Vagina (tissue), 2 donors: ENCODE results near the gene ARID1B. TPM values are rescaled to one million over a fixed set of nuclear protein-coding genes. Genes with fewer than 3 reads are reported as not detected.

ENCODE experiments used
- DNase-seq, 2 donors: peaks; one replicate each; pipeline ENCODE4 v3.0.0-alpha.2; 2017; ENCODE audit errors: extremely low spot score in 2 of 2
- H3K27ac ChIP-seq: fragments of 200-600 bp; sonication (generic); one replicate; pipeline ENCODE4 v1.5.1; 2019
- H3K27me3 ChIP-seq: fragments of 200-600 bp; sonication (generic); one replicate; pipeline ENCODE4 v1.5.1; 2019
- H3K36me3 ChIP-seq, 2 donors: fragments of 200-600 bp; sonication (generic); one replicate each; pipeline ENCODE4 v1.5.1; 2017 to 2019
- H3K4me1 ChIP-seq: fragments of 200-600 bp; sonication (generic); one replicate; pipeline ENCODE4 v1.5.1; 2019
- H3K4me3 ChIP-seq, 2 donors: fragments of 200-600 bp; sonication (generic); 1 replicate in 1 of 2; 2 replicates in 1 of 2; pipeline ENCODE4 v1.5.1; 2016 to 2019
- H3K9me3 ChIP-seq: fragments of 200-600 bp; sonication (generic); one replicate; pipeline ENCODE4 v1.5.1; 2019
- CTCF ChIP-seq, 3 experiments: fragments of 450-650 bp in 2 of 3; fragments of 200-600 bp in 1 of 3; sonication (generic) in 1 of 3; IDR thresholded peaks; one replicate each; pipeline ENCODE4 v1.5.1; 2017 to 2019; ENCODE audit warnings: antibody characterized with exemption in 3 of 3, mild to moderate bottlenecking in 2 of 3, moderate library complexity in 2 of 3
- POLR2A ChIP-seq, 2 donors: fragments of 450-650 bp; IDR thresholded peaks; one replicate each; pipeline ENCODE4 v1.6.1; 2017; ENCODE audit warnings: antibody characterized with exemption in 2 of 2, mild to moderate bottlenecking in 2 of 2, moderate library complexity in 2 of 2
- POLR2AphosphoS5 ChIP-seq, 2 donors: sonication (generic); formaldehyde crosslinking; IDR thresholded peaks; one replicate each; pipeline ENCODE4 v1.9.0; 2017; ENCODE audit warnings: antibody characterized with exemption in 2 of 2, mild to moderate bottlenecking in 2 of 2, low read depth in 1 of 2; ENCODE audit not compliant: insufficient read depth in 1 of 2
- intact Hi-C: fragments of 100-400 bp; cut with DNase I; formaldehyde crosslinking; loops from one replicate; pipeline ENCODE4 v1.15.1; 2023
- total RNA-seq: library from RNA; depleted of rRNA; stranded (reverse); fragments of >200 nt; gene quantifications from one replicate; pipeline ENCODE4 v1.2.3, GENCODE V29; 2016

Gene ARID1B
- total RNA-seq, 1 donor from 2014 or later = 141 TPM

GRCh38 chr6:156774863-156775405 is 2.2 kb upstream of the ARID1B start:
- H3K4me1 ChIP-seq = peaks cover 24% of the 10 kb centered on the region
- peak overlapping the region; percentile 99 for H3K27ac ChIP-seq
- DNase-seq = no peak
- H3K4me3 ChIP-seq = no peak overlapping the region
- intact Hi-C loops = loop anchor here (10.0 kb wide), 1 partner anchor 210 kb away; no protein-coding TSS in a partner anchor
- H3K27me3 ChIP-seq = no peaks in the 10 kb centered on the region
- H3K9me3 ChIP-seq = no peaks in the 10 kb centered on the region
- H3K36me3 ChIP-seq = no peaks in the 10 kb centered on the region
- TF ChIP-seq POLR2A (IDR thresholded peaks at IDR 0.05) = no peak

DNA sequence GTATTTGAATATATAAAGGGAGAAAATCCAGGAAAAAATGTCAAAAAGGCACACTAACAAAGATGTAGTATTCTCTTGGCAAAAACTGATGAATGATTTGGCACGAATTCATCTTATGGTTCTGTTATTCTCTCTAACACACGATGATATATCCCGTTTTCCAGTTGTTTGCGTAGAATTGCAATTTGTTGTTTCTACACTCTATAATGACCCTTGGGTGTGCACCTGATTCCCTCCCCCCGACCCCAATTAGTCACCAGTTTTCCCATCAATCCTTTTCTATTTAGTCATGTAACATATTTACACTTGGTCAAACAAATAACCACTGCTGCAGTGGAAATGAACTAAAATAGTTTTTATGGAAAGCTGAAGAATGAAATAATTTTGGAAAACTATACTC is 1.5 kb upstream of the ARID1B start:
- peak overlapping the region; percentile 91 to 92 for H3K4me3 ChIP-seq
- peaks cover 28% of the 10 kb centered on the region for H3K4me1 ChIP-seq
- H3K9me3 ChIP-seq = no peaks in the 10 kb centered on the region
- no peak for TF ChIP-seq POLR2AphosphoS5 (IDR thresholded peaks at IDR 0.05; ENCODE audit: insufficient read depth in 1 of 2, low read depth in 1 of 2)
- no peak for TF ChIP-seq CTCF (IDR thresholded peaks at IDR 0.05)
- TF ChIP-seq POLR2A (IDR thresholded peaks at IDR 0.05) = no peak
- H3K36me3 ChIP-seq = no peaks in the 10 kb centered on the region
- intact Hi-C loops = loop anchor here (2.0 to 10.0 kb wide), 3 partner anchors 57 to 211 kb away; no protein-coding TSS in a partner anchor
- H3K27me3 ChIP-seq = no peaks in the 10 kb centered on the region
- no peak for DNase-seq
- peak overlapping the region; percentile 99 for H3K27ac ChIP-seq

DNA sequence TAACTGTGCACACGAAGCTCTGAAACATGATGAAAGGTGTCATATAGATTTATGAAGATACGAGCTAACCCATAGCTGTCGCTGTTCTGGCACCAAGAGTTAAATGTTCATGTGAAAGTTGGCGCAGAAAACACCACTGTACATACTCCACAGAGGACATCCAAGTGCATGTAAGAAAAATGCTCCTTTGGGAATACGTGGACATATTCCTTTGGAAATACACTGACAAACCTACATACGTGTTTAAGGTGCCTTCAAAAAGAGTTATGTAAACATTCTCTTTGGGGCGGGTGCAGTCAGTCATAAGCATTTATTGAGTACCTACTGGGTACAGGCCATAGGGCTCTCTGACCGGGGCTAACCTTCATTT is 723 bp upstream of the ARID1B start:
- no peaks in the 10 kb centered on the region for H3K36me3 ChIP-seq
- no peaks in the 10 kb centered on the region for H3K27me3 ChIP-seq
- intact Hi-C loops = loop anchor here (2.0 to 10.0 kb wide), 3 partner anchors 58 to 212 kb away; no protein-coding TSS in a partner anchor
- H3K27ac ChIP-seq = peak overlapping the region; percentile 99
- H3K4me3 ChIP-seq = peak overlapping the region; percentile 91 to 92
- peak in 1 of 2 donors; percentile 41 for TF ChIP-seq POLR2AphosphoS5 (IDR thresholded peaks at IDR 0.05; ENCODE audit: insufficient read depth in 1 of 2, low read depth in 1 of 2)
- no peak for TF ChIP-seq POLR2A (IDR thresholded peaks at IDR 0.05)
- H3K4me1 ChIP-seq = peaks cover 35% of the 10 kb centered on the region
- H3K9me3 ChIP-seq = no peaks in the 10 kb centered on the region
- no peak for DNase-seq

DNA sequence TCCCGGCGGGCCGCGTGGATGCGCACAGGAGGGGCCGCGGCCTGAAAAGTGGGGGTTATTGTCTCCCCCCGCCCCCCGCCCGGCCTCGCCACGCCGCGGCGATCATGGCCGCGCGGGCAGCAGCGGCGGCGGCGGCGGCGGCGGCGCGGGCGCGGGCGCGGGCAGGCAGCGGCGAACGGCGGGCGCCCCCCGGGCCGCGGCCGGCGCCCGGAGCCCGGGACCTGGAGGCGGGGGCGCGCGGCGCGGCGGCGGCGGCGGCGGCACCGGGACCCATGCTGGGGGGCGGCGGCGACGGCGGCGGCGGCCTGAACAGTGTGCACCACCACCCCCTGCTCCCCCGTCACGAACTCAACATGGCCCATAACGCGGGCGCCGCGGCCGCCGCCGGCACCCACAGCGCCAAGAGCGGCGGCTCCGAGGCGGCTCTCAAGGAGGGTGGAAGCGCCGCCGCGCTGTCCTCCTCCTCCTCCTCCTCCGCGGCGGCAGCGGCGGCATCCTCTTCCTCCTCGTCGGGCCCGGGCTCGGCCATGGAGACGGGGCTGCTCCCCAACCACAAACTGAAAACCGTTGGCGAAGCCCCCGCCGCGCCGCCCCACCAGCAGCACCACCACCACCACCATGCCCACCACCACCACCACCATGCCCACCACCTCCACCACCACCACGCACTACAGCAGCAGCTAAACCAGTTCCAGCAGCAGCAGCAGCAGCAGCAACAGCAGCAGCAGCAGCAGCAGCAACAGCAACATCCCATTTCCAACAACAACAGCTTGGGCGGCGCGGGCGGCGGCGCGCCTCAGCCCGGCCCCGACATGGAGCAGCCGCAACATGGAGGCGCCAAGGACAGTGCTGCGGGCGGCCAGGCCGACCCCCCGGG is 637 bp downstream of the ARID1B start:
- Histone ChIP-seq H3K27me3 (no peaks in the 10 kb centered on the region), H3K27ac (peak overlapping the region; percentile 99), H3K36me3 (no peaks in the 10 kb centered on the region), H3K9me3 (no peaks in the 10 kb centered on the region), H3K4me1 (peaks cover 46% of the 10 kb centered on the region), H3K4me3 (peak overlapping the region; percentile 91 to 92)
- intact Hi-C loops = loop anchor here (2.0 to 10.0 kb wide), 4 partner anchors 59 to 243 kb away; no protein-coding TSS in a partner anchor
- DNase-seq = no peak
- TF ChIP-seq CTCF (IDR thresholded peaks at IDR 0.05) = no peak
- no peak for TF ChIP-seq POLR2A (IDR thresholded peaks at IDR 0.05)
- no peak for TF ChIP-seq POLR2AphosphoS5 (IDR thresholded peaks at IDR 0.05; ENCODE audit: insufficient read depth in 1 of 2, low read depth in 1 of 2)

GRCh38 chr6:156778454-156779205 is 1.5 kb downstream of the ARID1B start:
- TF ChIP-seq CTCF (IDR thresholded peaks at IDR 0.05) (no peak), POLR2A (IDR thresholded peaks at IDR 0.05) (peak in 1 of 2 donors; percentile 41)
- Histone ChIP-seq H3K9me3 (no peaks in the 10 kb centered on the region), H3K36me3 (no peaks in the 10 kb centered on the region), H3K4me3 (peak overlapping the region; percentile 91 to 92), H3K27ac (peak overlapping the region; percentile 99), H3K27me3 (no peaks in the 10 kb centered on the region), H3K4me1 (peaks cover 54% of the 10 kb centered on the region)
- DNase-seq = no peak
- intact Hi-C loops = loop anchor here (2.0 to 10.0 kb wide), 2 partner anchors 214 to 242 kb away; no protein-coding TSS in a partner anchor
